Type B pancreatic cell (in vitro differentiated cells): ENCODE data around the gene MT2A. TPM values are rescaled to one million over a fixed set of nuclear protein-coding genes. Genes with fewer than 3 reads are reported as not detected.

Experiments used
- DNase-seq: peaks from one replicate; pipeline ENCODE4 v3.0.0; 2021; ENCODE audit warnings: mixed read lengths; ENCODE audit not compliant: unreplicated experiment; ENCODE audit errors: extremely low spot score
- H3K27ac Mint-ChIP-seq: 2 replicates; pipeline ENCODE4 v1.8.0; 2021; ENCODE audit warnings: mild to moderate bottlenecking, mixed read lengths
- H3K27me3 Mint-ChIP-seq: 2 replicates; pipeline ENCODE4 v1.8.0; 2021; ENCODE audit warnings: mixed read lengths
- H3K36me3 Mint-ChIP-seq: 2 replicates; pipeline ENCODE4 v1.8.0; 2021; ENCODE audit warnings: mixed read lengths
- H3K4me1 Mint-ChIP-seq: one replicate; pipeline ENCODE4 v1.8.0; 2021; ENCODE audit warnings: mixed read lengths; ENCODE audit not compliant: unreplicated experiment
- H3K4me3 Mint-ChIP-seq: 2 replicates; pipeline ENCODE4 v1.8.0; 2021; ENCODE audit warnings: mild to moderate bottlenecking, mixed read lengths
- H3K9me3 Mint-ChIP-seq: 2 replicates; pipeline ENCODE4 v1.8.0; 2021; ENCODE audit warnings: mixed read lengths
- CTCF ChIP-seq: fragments of 200-600 bp; sonication (generic); conservative IDR thresholded peaks from 2 replicates; pipeline ENCODE4 v1.5.0; 2021; ENCODE audit warnings: antibody characterized with exemption, mild to moderate bottlenecking
- total RNA-seq: library from RNA; stranded (reverse); gene quantifications from 2 replicates; pipeline ENCODE4 v1.2.1, GENCODE V29; 2021; ENCODE audit warnings: low replicate concordance

The MT2A gene
- total RNA-seq, 1 donor from 2014 or later = 18.2 TPM

- no peaks in the 10 kb centered on the region for H3K36me3 Mint-ChIP-seq
- peaks cover 88% of the 10 kb centered on the region for H3K27me3 Mint-ChIP-seq
- no peak overlapping the region for H3K4me3 Mint-ChIP-seq
- H3K27ac Mint-ChIP-seq = no peak overlapping the region
- H3K9me3 Mint-ChIP-seq = no peaks in the 10 kb centered on the region
- DNase-seq = no peak
- TF ChIP-seq CTCF = no peak
- H3K4me1 Mint-ChIP-seq = peaks cover 10% of the 10 kb centered on the region
Observed at GRCh38 chr16:56629531-56629930, 21.1 kb downstream of the MT2A start.

GRCh38 chr16:56630134-56630533 is 21.8 kb downstream of the MT2A start:
- Mint-ChIP-seq H3K4me1 (peaks cover 10% of the 10 kb centered on the region), H3K27me3 (peaks cover 88% of the 10 kb centered on the region)

GRCh38 chr16:56631197-56631596 is 22.8 kb downstream of the MT2A start:
- Mint-ChIP-seq H3K36me3 (no peaks in the 10 kb centered on the region), H3K9me3 (no peaks in the 10 kb centered on the region), H3K4me3 (peak overlapping the region; percentile 85), H3K27ac (no peak overlapping the region), H3K4me1 (peaks cover 7% of the 10 kb centered on the region), H3K27me3 (peaks cover 88% of the 10 kb centered on the region)
- TF ChIP-seq CTCF = no peak
- DNase-seq = no peak

More at GRCh38 chr16:56630134-56630533, 21.8 kb downstream of the MT2A start:
- H3K9me3 Mint-ChIP-seq = no peaks in the 10 kb centered on the region
- no peaks in the 10 kb centered on the region for H3K36me3 Mint-ChIP-seq
- H3K4me3 Mint-ChIP-seq = no peak overlapping the region
- no peak for DNase-seq
- peak overlapping the region; percentile 1 for H3K27ac Mint-ChIP-seq
- TF ChIP-seq CTCF = no peak

GRCh38 chr16:56631832-56632155 is 23.4 kb downstream of the MT2A start:
- Mint-ChIP-seq H3K9me3 (no peaks in the 10 kb centered on the region), H3K36me3 (no peaks in the 10 kb centered on the region), H3K27me3 (peaks cover 88% of the 10 kb centered on the region), H3K4me3 (peak overlapping the region; percentile 85), H3K27ac (no peak overlapping the region), H3K4me1 (peaks cover 7% of the 10 kb centered on the region)
- DNase-seq = no peak
- TF ChIP-seq CTCF = no peak

GRCh38 chr16:56632156-56632847 is 23.9 kb downstream of the MT2A start, which contains the start of gene MT1M:
TSS of gene MT1M (plus strand) at chr16:56632659. CDS start at chr16:56632732, 73 bp downstream.
- Mint-ChIP-seq H3K27ac (no peak within 1 kb of the TSS), H3K4me3 (peak within 1 kb of the TSS; percentile 85), H3K9me3 (no peaks in the 10 kb centered on the region), H3K27me3 (peaks cover 88% of the 10 kb centered on the region), H3K36me3 (no peaks in the 10 kb centered on the region), H3K4me1 (peaks cover 7% of the 10 kb centered on the region)
- DNase-seq = no peak
- no peak for TF ChIP-seq CTCF
